ENCODE measurements around the gene CHPT1. TPM values are rescaled to one million over a fixed set of nuclear protein-coding genes. Genes with fewer than 3 reads are reported as not detected.

CHPT1 gene
- total and polyA plus RNA-seq, 9 of the 15 experiments (the other 6 are each of a cell fraction or from before 2014, with no cell fraction given) = 15.3 to 210 (median 91.9) TPM

DNA sequence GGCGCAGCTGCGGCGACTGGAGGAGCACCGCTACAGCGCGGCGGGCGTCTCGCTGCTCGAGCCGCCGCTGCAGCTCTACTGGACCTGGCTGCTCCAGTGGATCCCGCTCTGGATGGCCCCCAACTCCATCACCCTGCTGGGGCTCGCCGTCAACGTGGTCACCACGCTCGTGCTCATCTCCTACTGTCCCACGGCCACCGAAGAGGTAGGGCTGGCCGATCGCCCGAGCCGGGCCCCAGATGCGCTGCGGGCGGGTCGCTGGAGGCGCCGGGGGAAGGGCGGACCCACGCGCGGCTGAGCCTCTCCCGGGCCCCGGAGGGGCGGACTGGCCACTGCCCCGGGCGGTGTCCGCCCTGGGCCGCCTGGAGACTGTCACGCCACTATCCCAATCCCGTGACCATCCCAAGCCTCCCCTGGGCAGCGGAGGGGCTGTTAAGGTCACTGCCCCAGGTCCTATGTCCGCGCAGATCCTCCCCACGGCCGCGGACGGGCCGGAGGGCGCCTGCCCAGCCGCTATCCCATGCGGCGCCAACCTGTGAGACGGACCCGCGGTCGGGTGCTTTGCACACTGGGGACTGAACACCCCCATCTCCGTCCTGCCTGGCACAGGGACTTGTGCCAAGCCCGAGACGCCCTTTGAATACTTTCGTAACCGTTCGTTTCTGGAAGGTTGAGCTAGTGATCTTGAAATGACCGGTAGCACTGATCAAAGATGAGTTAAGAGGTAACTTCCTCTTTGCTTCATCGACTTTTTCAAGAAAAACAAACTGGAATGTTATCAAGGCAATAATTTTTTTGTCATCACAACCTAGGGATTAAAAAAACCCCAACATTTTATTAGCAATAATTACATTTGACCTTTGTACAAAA, 725 bp downstream of the CHPT1 start (continued):
- TF ChIP-seq, protein P1, sequence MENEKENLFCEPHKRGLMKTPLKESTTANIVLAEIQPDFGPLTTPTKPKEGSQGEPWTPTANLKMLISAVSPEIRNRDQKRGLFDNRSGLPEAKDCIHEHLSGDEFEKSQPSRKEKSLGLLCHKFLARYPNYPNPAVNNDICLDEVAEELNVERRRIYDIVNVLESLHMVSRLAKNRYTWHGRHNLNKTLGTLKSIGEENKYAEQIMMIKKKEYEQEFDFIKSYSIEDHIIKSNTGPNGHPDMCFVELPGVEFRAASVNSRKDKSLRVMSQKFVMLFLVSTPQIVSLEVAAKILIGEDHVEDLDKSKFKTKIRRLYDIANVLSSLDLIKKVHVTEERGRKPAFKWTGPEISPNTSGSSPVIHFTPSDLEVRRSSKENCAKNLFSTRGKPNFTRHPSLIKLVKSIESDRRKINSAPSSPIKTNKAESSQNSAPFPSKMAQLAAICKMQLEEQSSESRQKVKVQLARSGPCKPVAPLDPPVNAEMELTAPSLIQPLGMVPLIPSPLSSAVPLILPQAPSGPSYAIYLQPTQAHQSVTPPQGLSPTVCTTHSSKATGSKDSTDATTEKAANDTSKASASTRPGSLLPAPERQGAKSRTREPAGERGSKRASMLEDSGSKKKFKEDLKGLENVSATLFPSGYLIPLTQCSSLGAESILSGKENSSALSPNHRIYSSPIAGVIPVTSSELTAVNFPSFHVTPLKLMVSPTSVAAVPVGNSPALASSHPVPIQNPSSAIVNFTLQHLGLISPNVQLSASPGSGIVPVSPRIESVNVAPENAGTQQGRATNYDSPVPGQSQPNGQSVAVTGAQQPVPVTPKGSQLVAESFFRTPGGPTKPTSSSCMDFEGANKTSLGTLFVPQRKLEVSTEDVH (IDR thresholded peaks at IDR 0.05; ENCODE audit: low read depth, partially characterized antibody) = no peak
- TF ChIP-seq, protein P2, sequence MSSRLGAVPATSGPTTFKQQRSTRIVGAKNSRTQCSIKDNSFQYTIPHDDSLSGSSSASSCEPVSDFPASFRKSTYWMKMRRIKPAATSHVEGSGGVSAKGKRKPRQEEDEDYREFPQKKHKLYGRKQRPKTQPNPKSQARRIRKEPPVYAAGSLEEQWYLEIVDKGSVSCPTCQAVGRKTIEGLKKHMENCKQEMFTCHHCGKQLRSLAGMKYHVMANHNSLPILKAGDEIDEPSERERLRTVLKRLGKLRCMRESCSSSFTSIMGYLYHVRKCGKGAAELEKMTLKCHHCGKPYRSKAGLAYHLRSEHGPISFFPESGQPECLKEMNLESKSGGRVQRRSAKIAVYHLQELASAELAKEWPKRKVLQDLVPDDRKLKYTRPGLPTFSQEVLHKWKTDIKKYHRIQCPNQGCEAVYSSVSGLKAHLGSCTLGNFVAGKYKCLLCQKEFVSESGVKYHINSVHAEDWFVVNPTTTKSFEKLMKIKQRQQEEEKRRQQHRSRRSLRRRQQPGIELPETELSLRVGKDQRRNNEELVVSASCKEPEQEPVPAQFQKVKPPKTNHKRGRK (tag; IDR thresholded peaks at IDR 0.05) = no peak
- TF ChIP-seq ZNF140 (CRISPR knock-in tag; IDR thresholded peaks at IDR 0.05) (no peak), ZSCAN29 (IDR thresholded peaks at IDR 0.05) (no peak), ZBTB8A (IDR thresholded peaks at IDR 0.05; ENCODE audit: partially characterized antibody) (no peak), TBP (optimal IDR thresholded peaks at IDR 0.05; ENCODE audit: low read depth, low read length) (peak; percentile 39), KLF6 (CRISPR knock-in tag; IDR thresholded peaks at IDR 0.05; ENCODE audit: borderline replicate concordance) (no peak), SRSF9 (IDR thresholded peaks at IDR 0.05; ENCODE audit: borderline replicate concordance, low read depth, low read length) (no peak), RBM17 (IDR thresholded peaks at IDR 0.05; ENCODE audit: borderline replicate concordance, low read depth, low read length) (no peak), YY1 (IDR thresholded peaks at IDR 0.05; ENCODE audit: borderline replicate concordance in 1 of 3, control insufficient read depth in 1 of 3, extremely low read depth in 1 of 3, insufficient read depth in 3 of 3, insufficient read length in 1 of 3, insufficient replicate concordance in 2 of 3, low read depth in 1 of 3, low read length in 2 of 3) (no peak), CHD2 (IDR thresholded peaks at IDR 0.05; ENCODE audit: low read depth, low read length) (no peak), ZNF121 (CRISPR knock-in tag; conservative IDR thresholded peaks at IDR 0.05) (no peak), KLF16 (IDR thresholded peaks at IDR 0.05) (no peak), ZBTB7A (IDR thresholded peaks at IDR 0.05; ENCODE audit: borderline replicate concordance, control insufficient read depth, low read depth, low read length) (peak; percentile 43; the same call in 1 of the 2 replicates), ZNF165 (CRISPR knock-in tag; IDR thresholded peaks at IDR 0.05; ENCODE audit: borderline replicate concordance) (no peak), BDP1 (IDR thresholded peaks at IDR 0.05; ENCODE audit: insufficient read depth, insufficient read length) (no peak)
- TF ChIP-seq, protein P3, sequence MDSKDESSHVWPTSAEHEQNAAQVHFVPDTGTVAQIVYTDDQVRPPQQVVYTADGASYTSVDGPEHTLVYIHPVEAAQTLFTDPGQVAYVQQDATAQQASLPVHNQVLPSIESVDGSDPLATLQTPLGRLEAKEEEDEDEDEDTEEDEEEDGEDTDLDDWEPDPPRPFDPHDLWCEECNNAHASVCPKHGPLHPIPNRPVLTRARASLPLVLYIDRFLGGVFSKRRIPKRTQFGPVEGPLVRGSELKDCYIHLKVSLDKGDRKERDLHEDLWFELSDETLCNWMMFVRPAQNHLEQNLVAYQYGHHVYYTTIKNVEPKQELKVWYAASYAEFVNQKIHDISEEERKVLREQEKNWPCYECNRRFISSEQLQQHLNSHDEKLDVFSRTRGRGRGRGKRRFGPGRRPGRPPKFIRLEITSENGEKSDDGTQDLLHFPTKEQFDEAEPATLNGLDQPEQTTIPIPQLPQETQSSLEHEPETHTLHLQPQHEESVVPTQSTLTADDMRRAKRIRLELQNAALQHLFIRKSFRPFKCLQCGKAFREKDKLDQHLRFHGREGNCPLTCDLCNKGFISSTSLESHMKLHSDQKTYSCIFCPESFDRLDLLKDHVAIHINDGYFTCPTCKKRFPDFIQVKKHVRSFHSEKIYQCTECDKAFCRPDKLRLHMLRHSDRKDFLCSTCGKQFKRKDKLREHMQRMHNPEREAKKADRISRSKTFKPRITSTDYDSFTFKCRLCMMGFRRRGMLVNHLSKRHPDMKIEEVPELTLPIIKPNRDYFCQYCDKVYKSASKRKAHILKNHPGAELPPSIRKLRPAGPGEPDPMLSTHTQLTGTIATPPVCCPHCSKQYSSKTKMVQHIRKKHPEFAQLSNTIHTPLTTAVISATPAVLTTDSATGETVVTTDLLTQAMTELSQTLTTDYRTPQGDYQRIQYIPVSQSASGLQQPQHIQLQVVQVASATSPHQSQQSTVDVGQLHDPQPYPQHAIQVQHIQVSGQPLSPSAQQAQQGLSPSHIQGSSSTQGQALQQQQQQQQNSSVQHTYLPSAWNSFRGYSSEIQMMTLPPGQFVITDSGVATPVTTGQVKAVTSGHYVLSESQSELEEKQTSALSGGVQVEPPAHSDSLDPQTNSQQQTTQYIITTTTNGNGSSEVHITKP (IDR thresholded peaks at IDR 0.05; ENCODE audit: partially characterized antibody) = no peak
- TF ChIP-seq, protein P4, sequence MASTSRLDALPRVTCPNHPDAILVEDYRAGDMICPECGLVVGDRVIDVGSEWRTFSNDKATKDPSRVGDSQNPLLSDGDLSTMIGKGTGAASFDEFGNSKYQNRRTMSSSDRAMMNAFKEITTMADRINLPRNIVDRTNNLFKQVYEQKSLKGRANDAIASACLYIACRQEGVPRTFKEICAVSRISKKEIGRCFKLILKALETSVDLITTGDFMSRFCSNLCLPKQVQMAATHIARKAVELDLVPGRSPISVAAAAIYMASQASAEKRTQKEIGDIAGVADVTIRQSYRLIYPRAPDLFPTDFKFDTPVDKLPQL (IDR thresholded peaks at IDR 0.05; ENCODE audit: extremely low read depth, insufficient read length) = no peak

Measured in K562 (cell line).